ENCODE measurements around the gene KIAA0586. TPM values are rescaled to one million over a fixed set of nuclear protein-coding genes. Genes with fewer than 3 reads are reported as not detected.

KIAA0586 gene
- total and polyA plus RNA-seq, 9 of the 15 experiments (the other 6 are each of a cell fraction or from before 2014, with no cell fraction given), result 11.2 to 30.9 (median 22.6) TPM

DNA sequence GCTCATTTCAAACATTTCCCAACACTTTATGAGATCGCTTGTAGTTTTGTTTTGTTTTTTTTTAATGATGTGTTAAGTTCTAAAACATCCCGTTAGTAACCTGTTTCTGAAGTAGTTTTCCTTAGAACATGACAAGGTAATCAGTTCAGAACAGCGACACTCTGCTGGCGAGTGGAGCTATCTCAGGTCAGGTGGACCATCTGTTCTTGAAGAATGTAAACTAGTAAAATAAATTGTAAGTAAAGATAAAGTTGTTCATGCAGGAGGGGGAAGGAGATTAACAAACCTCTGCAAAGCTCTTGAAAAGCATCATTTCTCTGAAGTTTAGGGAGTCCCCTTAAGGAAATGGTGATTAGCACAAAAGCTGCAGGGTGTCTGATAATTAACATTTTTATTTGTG, 138.3 kb downstream of the KIAA0586 start (continued):
- TF ChIP-seq TBL1XR1 (IDR thresholded peaks at IDR 0.05; ENCODE audit: low read length in 2 of 2), result 0 out of 4 replicates have a peak, but pooled peaks of 1 of the 2 experiments have one; percentile 17
- TF ChIP-seq, protein P1, sequence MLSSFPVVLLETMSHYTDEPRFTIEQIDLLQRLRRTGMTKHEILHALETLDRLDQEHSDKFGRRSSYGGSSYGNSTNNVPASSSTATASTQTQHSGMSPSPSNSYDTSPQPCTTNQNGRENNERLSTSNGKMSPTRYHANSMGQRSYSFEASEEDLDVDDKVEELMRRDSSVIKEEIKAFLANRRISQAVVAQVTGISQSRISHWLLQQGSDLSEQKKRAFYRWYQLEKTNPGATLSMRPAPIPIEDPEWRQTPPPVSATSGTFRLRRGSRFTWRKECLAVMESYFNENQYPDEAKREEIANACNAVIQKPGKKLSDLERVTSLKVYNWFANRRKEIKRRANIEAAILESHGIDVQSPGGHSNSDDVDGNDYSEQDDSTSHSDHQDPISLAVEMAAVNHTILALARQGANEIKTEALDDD (IDR thresholded peaks at IDR 0.05), result peak; percentile 58; the same call in 1 of the 2 replicates
- peak; percentile 57; the same call in 1 of the 2 replicates for TF ChIP-seq POLR2AphosphoS5 (IDR thresholded peaks at IDR 0.05; ENCODE audit: control insufficient read depth, insufficient read depth, low read depth, low read length)
- TF ChIP-seq NFIC (IDR thresholded peaks at IDR 0.05), result peak; percentile 48; the same call in 1 of the 2 replicates
- TF ChIP-seq TRIM24 (IDR thresholded peaks at IDR 0.05), result peak; percentile 19 to 57; a peak in 1 of 4 replicates
- peak; percentile 84 for TF ChIP-seq CBFA2T2 (conservative IDR thresholded peaks at IDR 0.05)
- TF ChIP-seq NCOR1 (IDR thresholded peaks at IDR 0.05), result peak; percentile 64
- TF ChIP-seq MTA2 (IDR thresholded peaks at IDR 0.05; ENCODE audit: low read depth), result peak; percentile 57
- peak; percentile 77 for TF ChIP-seq ARID1B (IDR thresholded peaks at IDR 0.05)

GRCh38 chr14:58566979-58567378, 139.5 kb downstream of the KIAA0586 start:
- H3K27me3 ChIP-seq (ENCODE audit: control insufficient read depth in 2 of 2, insufficient read depth in 2 of 2, low read length in 2 of 2), result peaks cover 2 to 4% of the 10 kb centered on the region in 2 experiments; a peak in 3 of 5 replicates
- TF ChIP-seq ZNF644 (tag; IDR thresholded peaks at IDR 0.05; ENCODE audit: low read depth) (no peak), CBFA2T2 (conservative IDR thresholded peaks at IDR 0.05) (no peak), TAL1 (IDR thresholded peaks at IDR 0.05) (no peak), MYC (IDR thresholded peaks at IDR 0.05; ENCODE audit: low read depth, low read length) (no peak), MYC (CRISPR knock-in tag; IDR thresholded peaks at IDR 0.05; ENCODE audit: borderline replicate concordance, low read depth) (no peak), ZNF583 (CRISPR knock-in tag; IDR thresholded peaks at IDR 0.05) (no peak), IRF2 (CRISPR knock-in tag; IDR thresholded peaks at IDR 0.05) (no peak), EP400 (IDR thresholded peaks at IDR 0.05) (no peak), ZNF253 (CRISPR knock-in tag; conservative IDR thresholded peaks at IDR 0.05) (no peak), ETV1 (tag; conservative IDR thresholded peaks at IDR 0.05; ENCODE audit: low read depth) (no peak), NONO (IDR thresholded peaks at IDR 0.05; ENCODE audit: low read depth in 2 of 2, low read length in 1 of 2) (no peak), LEF1 (IDR thresholded peaks at IDR 0.05) (no peak), ARID3A (IDR thresholded peaks at IDR 0.05; ENCODE audit: borderline replicate concordance, low read depth, low read length) (no peak), MAX (CRISPR knock-in tag; IDR thresholded peaks at IDR 0.05) (no peak)

More at GRCh38 chr14:58566979-58567378, 139.5 kb downstream of the KIAA0586 start:
- Histone ChIP-seq H3K4me1 (replicated peaks in 1 of 2; ENCODE audit: control insufficient read depth in 2 of 2, insufficient read depth in 2 of 2, low read length in 2 of 2) (no peaks in the 10 kb centered on the region), H3K36me3 (ENCODE audit: control insufficient read depth, insufficient read depth, low read length) (no peaks in the 10 kb centered on the region), H3K9me3 (replicated peaks; ENCODE audit: control insufficient read depth, insufficient read depth, low read depth, low read length) (no peaks in the 10 kb centered on the region), H3K9ac (ENCODE audit: insufficient read depth in 1 of 2, low read depth in 2 of 2, low read length in 2 of 2) (no peak overlapping the region), H3K27ac (ENCODE audit: extremely low read depth, low read depth, low read length) (no peak overlapping the region), H3K4me3 (no peak overlapping the region), H4K20me1 (replicated peaks; ENCODE audit: control insufficient read depth, insufficient read depth, low read length) (no peaks in the 10 kb centered on the region), H3K4me2 (ENCODE audit: insufficient read depth, low read length) (no peak overlapping the region), H3K79me2 (ENCODE audit: control insufficient read depth, insufficient read depth, low read length) (no peaks in the 10 kb centered on the region), H2AFZ (ENCODE audit: low read depth, low read length) (no peak overlapping the region), H3K9me1 (ENCODE audit: control insufficient read depth, insufficient read depth, low read length) (no peaks in the 10 kb centered on the region)
- DNase-seq (ENCODE audit: extremely low read depth in 1 of 4, low spot score in 3 of 4) (no peak), FAIRE-seq (no peak), ATAC-seq (no peak)
- no TSS peak for BruUV-seq (replicated peaks)
- in situ Hi-C loops (cut with MboI), result no loop called here
- ChIA-PET POLR2A (no interaction called here), CTCF (ENCODE audit: low intra/inter-chr PET ratio) (no interaction called here)
- intact Hi-C loops (cut with micrococcal nuclease), result no loop called here
- WGBS (ENCODE audit: insufficient coverage, low coverage, missing lambda C conversion rate), result 6% methylated on average over 3 of the region's 3 CpGs
